ENCODE data around the gene CAD.
A peak's percentile ranks its signal among the peaks of the same experiment; 100 is the strongest.

CAD gene

GRCh38 chr2:27231921-27232320 is 14.8 kb downstream of the CAD start:
- no peak for DNase-seq

- DNase-seq, result no peak
Measured at GRCh38 chr2:27233341-27233740, 16.2 kb downstream of the CAD start.

GRCh38 chr2:27236136-27236535 is 19.0 kb downstream of the CAD start:
- DNase-seq, result no peak

- no peak for DNase-seq
Measured at GRCh38 chr2:27236626-27237025, 19.5 kb downstream of the CAD start.

GRCh38 chr2:27237341-27237945 is 20.3 kb downstream of the CAD start:
- no peak for DNase-seq

GRCh38 chr2:27238976-27239375 is 21.8 kb downstream of the CAD start:
- no peak for DNase-seq

GRCh38 chr2:27240406-27240805 is 23.2 kb downstream of the CAD start:
- no peak for DNase-seq

GRCh38 chr2:27241761-27242613 is 24.8 kb downstream of the CAD start:
- peak; percentile 21 for DNase-seq

- DNase-seq, result no peak
Measured at GRCh38 chr2:27242614-27242951, 25.4 kb downstream of the CAD start.

- DNase-seq, result no peak
Measured at GRCh38 chr2:27243391-27244130, 26.4 kb downstream of the CAD start.

GRCh38 chr2:27245116-27245515 is 27.9 kb downstream of the CAD start:
- DNase-seq, result no peak

GRCh38 chr2:27245626-27246025 is 28.5 kb downstream of the CAD start:
- no peak for DNase-seq

- no peak for DNase-seq
Measured at GRCh38 chr2:27247893-27248292, 30.7 kb downstream of the CAD start.

- DNase-seq, result no peak
Measured at GRCh38 chr2:27249159-27249890, 32.2 kb downstream of the CAD start.

- peak; percentile 59 for DNase-seq
Measured at GRCh38 chr2:27249891-27250651, 32.9 kb downstream of the CAD start.

- DNase-seq, result no peak
Measured at GRCh38 chr2:27250652-27251379, 33.6 kb downstream of the CAD start.

GRCh38 chr2:27251766-27252165 is 34.6 kb downstream of the CAD start:
- no peak for DNase-seq

GRCh38 chr2:27255187-27255586 is 38.0 kb downstream of the CAD start:
- no peak for DNase-seq

GRCh38 chr2:27255660-27256059 is 38.5 kb downstream of the CAD start:
- no peak for DNase-seq

GRCh38 chr2:27256855-27257454 is 39.8 kb downstream of the CAD start:
- no peak for DNase-seq

GRCh38 chr2:27258051-27258450 is 40.9 kb downstream of the CAD start:
- no peak for DNase-seq
